ENCODE results near the gene FOXA2.

The FOXA2 gene

DNA sequence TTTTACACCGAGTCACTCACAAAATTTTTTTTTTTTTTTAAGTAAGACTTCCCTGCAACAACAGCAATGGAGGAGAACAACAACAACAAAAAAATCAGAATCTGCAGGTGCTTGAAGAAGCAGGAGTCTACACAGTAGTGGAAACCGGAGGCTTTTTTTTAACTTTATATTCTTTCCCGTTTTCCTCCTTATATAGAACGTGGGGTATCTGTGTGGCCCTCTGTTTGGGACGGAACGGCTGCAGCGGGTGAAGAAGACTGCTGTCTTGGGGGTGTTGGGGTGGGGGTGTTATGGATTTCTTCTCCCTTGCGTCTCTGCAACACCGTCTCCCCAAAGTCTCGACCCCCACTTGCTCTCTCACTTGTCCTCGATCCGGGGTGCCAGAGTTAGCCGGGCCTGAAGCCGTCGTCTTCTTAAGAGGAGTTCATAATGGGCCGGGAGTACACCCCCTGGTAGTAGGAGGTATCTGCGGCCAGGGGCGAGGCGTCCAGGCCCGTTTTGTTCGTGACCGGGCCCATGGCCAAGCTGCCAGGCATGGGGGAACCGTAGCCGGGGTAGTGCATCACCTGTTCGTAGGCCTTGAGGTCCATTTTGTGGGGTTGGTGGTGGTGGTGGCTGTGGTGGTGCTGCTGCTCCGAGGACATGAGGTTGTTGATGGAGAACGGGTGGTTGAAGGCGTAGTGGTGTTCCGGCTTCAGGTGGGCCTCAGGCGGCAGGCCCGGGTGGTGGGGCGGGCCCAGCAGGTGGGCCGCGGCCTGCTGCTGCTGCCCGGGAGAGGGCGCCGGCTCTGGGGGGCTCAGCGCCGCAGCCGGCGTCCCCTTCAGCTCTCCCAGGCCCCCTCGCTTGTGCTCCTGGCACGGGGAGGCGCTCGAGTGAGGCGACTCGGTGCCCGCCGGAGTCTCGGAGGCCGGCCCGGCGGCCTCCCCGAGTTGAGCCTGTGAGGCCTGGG, 2.7 kb downstream of the FOXA2 start:
- no peak overlapping the region for H3K4me3 ChIP-seq (ENCODE audit: low read depth in 1 of 2, low read length in 1 of 2)
- peaks cover 100% of the 10 kb centered on the region for H3K27me3 ChIP-seq
- H3K9me3 ChIP-seq: no peaks in the 10 kb centered on the region
- no peak overlapping the region for H3K27ac ChIP-seq
- TF ChIP-seq, protein P1, sequence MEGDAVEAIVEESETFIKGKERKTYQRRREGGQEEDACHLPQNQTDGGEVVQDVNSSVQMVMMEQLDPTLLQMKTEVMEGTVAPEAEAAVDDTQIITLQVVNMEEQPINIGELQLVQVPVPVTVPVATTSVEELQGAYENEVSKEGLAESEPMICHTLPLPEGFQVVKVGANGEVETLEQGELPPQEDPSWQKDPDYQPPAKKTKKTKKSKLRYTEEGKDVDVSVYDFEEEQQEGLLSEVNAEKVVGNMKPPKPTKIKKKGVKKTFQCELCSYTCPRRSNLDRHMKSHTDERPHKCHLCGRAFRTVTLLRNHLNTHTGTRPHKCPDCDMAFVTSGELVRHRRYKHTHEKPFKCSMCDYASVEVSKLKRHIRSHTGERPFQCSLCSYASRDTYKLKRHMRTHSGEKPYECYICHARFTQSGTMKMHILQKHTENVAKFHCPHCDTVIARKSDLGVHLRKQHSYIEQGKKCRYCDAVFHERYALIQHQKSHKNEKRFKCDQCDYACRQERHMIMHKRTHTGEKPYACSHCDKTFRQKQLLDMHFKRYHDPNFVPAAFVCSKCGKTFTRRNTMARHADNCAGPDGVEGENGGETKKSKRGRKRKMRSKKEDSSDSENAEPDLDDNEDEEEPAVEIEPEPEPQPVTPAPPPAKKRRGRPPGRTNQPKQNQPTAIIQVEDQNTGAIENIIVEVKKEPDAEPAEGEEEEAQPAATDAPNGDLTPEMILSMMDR (IDR thresholded peaks at IDR 0.05): no peak
- no peaks in the 10 kb centered on the region for H3K36me3 ChIP-seq
- no peaks in the 10 kb centered on the region for H3K4me1 ChIP-seq (ENCODE audit: control insufficient read depth in 1 of 2, insufficient read depth in 1 of 2, low read depth in 1 of 2, low read length in 1 of 2)

DNA sequence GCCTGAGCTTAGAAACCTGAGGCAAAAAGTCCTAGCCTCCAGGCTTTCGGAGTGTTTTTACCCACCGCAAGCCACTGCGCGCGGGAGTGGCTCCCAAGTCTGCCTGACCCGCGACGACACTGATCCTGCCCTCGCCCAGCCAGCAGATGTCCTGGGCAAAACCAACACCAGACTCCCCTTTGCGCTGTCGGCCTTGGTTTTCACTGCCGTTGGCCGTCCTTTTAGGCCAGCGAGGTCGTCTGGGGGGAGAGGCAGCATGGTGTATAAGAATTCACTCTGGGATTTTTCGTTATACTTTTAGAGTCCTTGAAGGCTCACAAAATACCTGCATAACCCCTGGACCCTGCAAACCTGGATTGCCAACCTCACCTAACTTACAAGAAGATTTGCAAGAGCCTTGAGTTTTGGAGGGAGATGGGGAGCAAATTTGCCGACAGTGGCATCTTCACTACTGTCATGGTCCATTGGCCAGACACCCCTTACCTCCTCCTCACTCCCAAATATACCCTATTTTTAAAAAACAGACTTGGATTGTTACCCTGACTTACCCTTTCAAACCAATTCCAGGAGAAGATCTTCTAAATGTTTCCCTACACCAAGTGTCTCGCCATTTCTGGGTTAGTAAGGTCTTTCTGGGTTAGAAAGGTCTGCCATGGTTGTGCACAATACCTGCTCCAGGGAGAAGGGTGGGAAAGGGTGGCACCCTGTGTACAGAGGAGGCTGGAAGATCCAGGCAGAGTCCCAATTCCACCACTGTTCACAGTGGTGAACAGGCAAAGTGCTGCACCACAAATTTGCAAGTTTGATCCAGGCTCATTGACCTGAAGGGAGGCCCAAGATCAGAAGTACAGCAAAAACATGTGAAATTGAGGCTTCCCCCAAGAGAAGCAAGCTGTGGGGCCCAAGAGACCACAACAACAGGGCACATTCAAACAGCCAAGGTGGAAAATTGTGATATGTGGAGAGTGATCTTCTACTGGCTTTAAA, 4.4 kb downstream of the FOXA2 start:
- Histone ChIP-seq H3K27me3 (peaks cover 100% of the 10 kb centered on the region), H3K9me3 (no peaks in the 10 kb centered on the region), H3K4me3 (ENCODE audit: low read depth in 1 of 2, low read length in 1 of 2) (no peak overlapping the region), H3K4me1 (ENCODE audit: control insufficient read depth in 1 of 2, insufficient read depth in 1 of 2, low read depth in 1 of 2, low read length in 1 of 2) (no peaks in the 10 kb centered on the region), H3K36me3 (no peaks in the 10 kb centered on the region), H3K27ac (no peak overlapping the region)
- TF ChIP-seq, protein P1 (IDR thresholded peaks at IDR 0.05): no peak

DNA sequence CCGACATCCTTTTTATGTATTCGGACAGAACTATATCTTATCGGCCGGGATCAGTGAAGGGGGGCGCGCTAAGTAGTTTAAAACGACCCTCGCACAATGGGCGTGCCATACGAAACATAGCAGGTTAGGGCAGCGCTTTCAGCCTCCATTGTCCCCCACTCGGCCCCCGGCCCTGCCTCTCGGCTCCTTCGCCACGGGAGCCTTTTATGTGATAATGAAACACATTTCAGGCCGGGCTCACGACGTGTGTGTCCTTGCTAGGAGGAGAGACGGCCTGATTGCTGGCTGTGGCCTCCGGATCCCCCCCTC, 5.3 kb downstream of the FOXA2 start:
- H3K36me3 ChIP-seq: no peaks in the 10 kb centered on the region
- H3K27me3 ChIP-seq: peaks cover 100% of the 10 kb centered on the region
- no peaks in the 10 kb centered on the region for H3K4me1 ChIP-seq (ENCODE audit: control insufficient read depth in 1 of 2, insufficient read depth in 1 of 2, low read depth in 1 of 2, low read length in 1 of 2)

DNA sequence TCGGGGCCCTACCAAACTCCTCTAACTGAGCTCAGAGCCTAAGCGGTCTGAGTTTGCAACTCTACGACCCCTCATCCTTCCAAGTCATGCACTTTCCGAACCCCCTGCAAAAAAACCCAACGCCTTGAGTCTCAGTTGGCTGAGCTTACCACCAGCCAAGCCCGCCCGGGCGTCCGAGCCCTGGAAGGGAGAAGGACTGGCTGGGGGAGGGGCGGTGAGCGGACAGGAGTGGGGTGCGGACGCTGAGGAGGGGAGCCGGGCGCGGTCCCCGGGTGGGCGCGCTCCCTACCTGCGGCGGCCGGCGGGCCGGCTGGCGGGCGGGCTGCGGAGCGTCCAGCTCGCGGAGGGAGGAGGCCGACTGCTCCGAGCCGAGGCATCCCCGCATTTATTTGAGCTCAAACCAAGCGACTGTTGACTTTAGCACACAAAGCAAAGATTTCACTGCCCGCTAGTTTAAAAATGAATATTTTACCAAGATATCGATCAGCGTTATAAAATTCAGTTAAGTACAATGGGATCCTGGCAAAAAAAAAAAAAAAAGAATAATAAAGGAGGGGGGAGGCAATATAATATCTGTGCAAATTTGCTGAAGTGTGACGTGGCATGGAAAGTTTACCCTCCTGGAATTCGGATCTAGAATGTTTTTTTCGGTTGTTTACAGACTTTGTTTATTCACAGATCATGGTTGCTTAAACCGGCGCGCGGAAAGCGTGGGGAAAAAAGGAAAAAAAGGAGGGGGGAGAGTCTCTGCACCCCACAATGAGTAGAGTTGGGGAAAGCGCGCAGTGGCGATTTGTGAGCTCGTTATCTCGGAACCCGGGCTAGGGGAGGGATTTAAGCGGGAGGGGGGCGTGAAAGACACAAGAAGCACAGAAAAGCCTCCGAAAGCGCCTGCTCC, 5.9 kb downstream of the FOXA2 start:
- TF ChIP-seq, protein P1 (IDR thresholded peaks at IDR 0.05): no peak
- H3K9me3 ChIP-seq: no peaks in the 10 kb centered on the region
- no peaks in the 10 kb centered on the region for H3K36me3 ChIP-seq
- no peak overlapping the region for H3K4me3 ChIP-seq (ENCODE audit: low read depth in 1 of 2, low read length in 1 of 2)
- no peaks in the 10 kb centered on the region for H3K4me1 ChIP-seq (ENCODE audit: control insufficient read depth in 1 of 2, insufficient read depth in 1 of 2, low read depth in 1 of 2, low read length in 1 of 2)
- H3K27me3 ChIP-seq: peaks cover 100% of the 10 kb centered on the region
- H3K27ac ChIP-seq: no peak overlapping the region

More for the DNA sequence above, 5.3 kb downstream of the FOXA2 start:
- TF ChIP-seq, protein P1 (IDR thresholded peaks at IDR 0.05): no peak
- no peak overlapping the region for H3K4me3 ChIP-seq (ENCODE audit: low read depth in 1 of 2, low read length in 1 of 2)
- no peaks in the 10 kb centered on the region for H3K9me3 ChIP-seq
- H3K27ac ChIP-seq: no peak overlapping the region

All from neutrophil (primary cell).